Measurements from ENCODE around the gene ADAMTS17. TPM values are rescaled to one million over a fixed set of nuclear protein-coding genes. Genes with fewer than 3 reads are reported as not detected.

The ADAMTS17 gene
- total and polyA plus RNA-seq, 9 of the 15 experiments (the other 6 are each of a cell fraction or from before 2014, with no cell fraction given) = 0.01 to 0.14 (median 0.07) TPM; not detected in 6

DNA sequence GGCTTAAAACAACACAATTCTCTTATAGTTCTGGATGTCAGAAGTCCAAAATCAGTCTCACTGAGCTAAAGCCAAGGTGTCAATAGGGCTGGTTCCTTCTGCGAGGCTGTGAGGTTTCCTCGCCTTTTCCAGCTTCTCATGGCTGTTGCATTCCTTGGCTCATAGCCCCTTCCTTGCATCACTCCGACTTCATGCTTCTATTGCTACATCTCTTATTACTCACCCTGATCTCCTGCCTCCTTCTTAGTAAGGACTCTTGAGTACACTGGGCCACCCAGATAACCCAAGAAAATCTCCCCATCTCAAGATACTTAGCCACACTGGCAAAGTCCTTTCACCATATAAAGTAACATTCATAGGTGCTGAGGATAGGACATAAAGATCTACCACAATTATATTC, 193.9 kb downstream of the ADAMTS17 start (continued):
- TF ChIP-seq POLR3A (IDR thresholded peaks at IDR 0.05; ENCODE audit: borderline replicate concordance, extremely low read depth, insufficient read depth, insufficient read length) (no peak), EP400 (IDR thresholded peaks at IDR 0.05) (no peak), IRF2 (CRISPR knock-in tag; IDR thresholded peaks at IDR 0.05) (no peak), ETV1 (tag; conservative IDR thresholded peaks at IDR 0.05; ENCODE audit: low read depth) (no peak), POLR2AphosphoS5 (IDR thresholded peaks at IDR 0.05; ENCODE audit: control insufficient read depth, insufficient read depth, low read depth, low read length) (no peak)
- TF ChIP-seq, protein P1, sequence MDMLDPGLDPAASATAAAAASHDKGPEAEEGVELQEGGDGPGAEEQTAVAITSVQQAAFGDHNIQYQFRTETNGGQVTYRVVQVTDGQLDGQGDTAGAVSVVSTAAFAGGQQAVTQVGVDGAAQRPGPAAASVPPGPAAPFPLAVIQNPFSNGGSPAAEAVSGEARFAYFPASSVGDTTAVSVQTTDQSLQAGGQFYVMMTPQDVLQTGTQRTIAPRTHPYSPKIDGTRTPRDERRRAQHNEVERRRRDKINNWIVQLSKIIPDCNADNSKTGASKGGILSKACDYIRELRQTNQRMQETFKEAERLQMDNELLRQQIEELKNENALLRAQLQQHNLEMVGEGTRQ (CRISPR knock-in tag; IDR thresholded peaks at IDR 0.05) = no peak

DNA sequence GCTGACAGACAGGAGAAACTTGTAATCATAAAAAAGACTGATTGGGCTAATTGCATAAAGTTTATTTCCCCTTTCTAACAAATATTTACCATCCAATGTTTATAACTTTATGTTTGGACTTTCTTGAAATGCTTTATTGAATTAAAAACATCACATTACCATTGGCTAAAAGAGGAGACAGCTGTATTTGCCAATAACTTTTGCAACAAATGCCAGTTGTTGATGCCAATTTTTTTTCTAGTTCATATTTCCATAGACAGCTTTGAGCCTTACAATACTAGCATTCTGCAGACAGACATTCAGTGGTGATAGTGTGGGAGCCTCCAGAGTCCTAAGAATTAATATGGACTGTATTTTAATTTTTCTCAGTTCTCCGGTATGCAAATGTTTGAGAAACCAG, 198.4 kb downstream of the ADAMTS17 start:
- Histone ChIP-seq H3K4me3 (no peak overlapping the region), H3K9ac (ENCODE audit: insufficient read depth in 1 of 2, low read depth in 2 of 2, low read length in 2 of 2) (no peak overlapping the region), H3K4me1 (replicated peaks in 1 of 2; ENCODE audit: control insufficient read depth in 2 of 2, insufficient read depth in 2 of 2, low read length in 2 of 2) (no peaks in the 10 kb centered on the region), H3K4me2 (ENCODE audit: insufficient read depth, low read length) (no peak overlapping the region), H4K20me1 (replicated peaks; ENCODE audit: control insufficient read depth, insufficient read depth, low read length) (no peaks in the 10 kb centered on the region), H3K79me2 (ENCODE audit: control insufficient read depth, insufficient read depth, low read length) (no peaks in the 10 kb centered on the region), H3K27ac (ENCODE audit: extremely low read depth, low read depth, low read length) (no peak overlapping the region), H3K9me3 (replicated peaks; ENCODE audit: control insufficient read depth, insufficient read depth, low read depth, low read length) (no peaks in the 10 kb centered on the region), H3K9me1 (ENCODE audit: control insufficient read depth, insufficient read depth, low read length) (no peaks in the 10 kb centered on the region), H3K36me3 (ENCODE audit: control insufficient read depth, insufficient read depth, low read length) (no peaks in the 10 kb centered on the region), H2AFZ (ENCODE audit: low read depth, low read length) (no peak overlapping the region), H3K27me3 (ENCODE audit: control insufficient read depth in 2 of 2, insufficient read depth in 2 of 2, low read length in 2 of 2) (peaks cover 7 to 23% of the 10 kb centered on the region in 2 experiments; a peak in 4 of 5 replicates)
- no peak for ATAC-seq
- intact Hi-C loops (cut with micrococcal nuclease) = no loop called here
- WGBS (ENCODE audit: insufficient coverage, low coverage, missing lambda C conversion rate) = 11% methylated on average over 1 of the region's 1 CpG
- POLR2A ChIA-PET = no interaction called here
- CTCF ChIA-PET (ENCODE audit: low intra/inter-chr PET ratio) = no interaction called here
- FAIRE-seq = no peak
- no peak for DNase-seq (ENCODE audit: extremely low read depth in 1 of 4, low spot score in 3 of 4)
- in situ Hi-C loops (cut with MboI) = no loop called here
- TF ChIP-seq ERF (CRISPR knock-in tag; IDR thresholded peaks at IDR 0.05) (no peak), CHD4 (IDR thresholded peaks at IDR 0.05; ENCODE audit: insufficient read depth, insufficient replicate concordance, low read depth, low read length, poor library complexity, severe bottlenecking) (no peak), COPS2 (conservative IDR thresholded peaks at IDR 0.05) (no peak)
- BruUV-seq (replicated peaks) = no TSS peak
